ENCODE results near the gene SUGCT. TPM values are rescaled to one million over a fixed set of nuclear protein-coding genes. Genes with fewer than 3 reads are reported as not detected.

SUGCT gene
- total RNA-seq, 1 experiment from 2014 or later = 4.6 TPM

DNA sequence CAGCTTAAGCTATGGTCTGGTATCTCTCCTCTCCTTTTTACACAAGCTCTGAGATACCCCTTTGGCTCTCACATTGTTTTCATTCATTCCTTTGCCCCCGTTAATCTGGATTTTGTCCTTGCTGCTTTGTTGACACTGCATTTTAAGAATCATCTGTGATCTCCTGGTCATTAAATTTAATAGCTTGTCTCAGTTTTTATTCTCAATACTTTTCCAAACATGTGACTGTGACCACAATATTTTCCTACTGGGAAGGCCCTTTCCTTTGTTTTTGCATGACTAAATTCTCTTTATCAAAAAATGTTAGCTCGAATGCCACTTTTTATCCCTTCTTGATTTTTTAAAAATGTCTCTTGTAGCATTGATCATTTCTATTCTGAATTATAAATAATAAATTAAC lies 171.2 kb downstream of the SUGCT start (continued):
- TF ChIP-seq, protein P1, sequence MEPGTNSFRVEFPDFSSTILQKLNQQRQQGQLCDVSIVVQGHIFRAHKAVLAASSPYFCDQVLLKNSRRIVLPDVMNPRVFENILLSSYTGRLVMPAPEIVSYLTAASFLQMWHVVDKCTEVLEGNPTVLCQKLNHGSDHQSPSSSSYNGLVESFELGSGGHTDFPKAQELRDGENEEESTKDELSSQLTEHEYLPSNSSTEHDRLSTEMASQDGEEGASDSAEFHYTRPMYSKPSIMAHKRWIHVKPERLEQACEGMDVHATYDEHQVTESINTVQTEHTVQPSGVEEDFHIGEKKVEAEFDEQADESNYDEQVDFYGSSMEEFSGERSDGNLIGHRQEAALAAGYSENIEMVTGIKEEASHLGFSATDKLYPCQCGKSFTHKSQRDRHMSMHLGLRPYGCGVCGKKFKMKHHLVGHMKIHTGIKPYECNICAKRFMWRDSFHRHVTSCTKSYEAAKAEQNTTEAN (CRISPR knock-in tag; IDR thresholded peaks at IDR 0.05) = no peak
- TF ChIP-seq ZNF138 (CRISPR knock-in tag; conservative IDR thresholded peaks at IDR 0.05) = no peak

DNA sequence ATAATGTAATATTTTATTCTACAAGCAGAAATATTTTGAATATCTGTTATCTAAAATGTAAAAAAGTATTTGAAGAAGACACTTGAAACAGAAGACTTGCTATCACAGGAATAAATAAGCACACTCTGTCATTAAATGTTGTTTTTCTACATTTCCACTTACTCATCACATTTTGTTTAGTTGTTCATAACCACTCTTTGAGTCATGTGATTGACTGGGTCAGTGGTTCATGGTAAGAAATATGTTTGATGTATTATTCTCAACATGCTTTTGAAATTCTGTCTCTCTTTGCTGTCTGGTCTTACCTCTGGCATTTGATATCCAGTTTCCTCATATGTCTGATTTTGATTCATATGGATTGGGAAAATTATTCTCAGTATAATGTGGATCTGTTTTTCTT lies 171.8 kb downstream of the SUGCT start:
- Mint-ChIP-seq H3K36me3 (no peaks in the 10 kb centered on the region), H3K27me3 (ENCODE audit: low read depth) (no peaks in the 10 kb centered on the region), H3K4me3 (no peak overlapping the region), H3K4me1 (peaks cover 12% of the 10 kb centered on the region), H3K9me3 (no peaks in the 10 kb centered on the region), H3K27ac (no peak overlapping the region)
- POLR2A ChIA-PET = no interaction called here
- TF ChIP-seq MXD4 (CRISPR knock-in tag; IDR thresholded peaks at IDR 0.05; ENCODE audit: borderline replicate concordance) (no peak), PRRX2 (CRISPR knock-in tag; IDR thresholded peaks at IDR 0.05) (no peak), ZNF416 (CRISPR knock-in tag; IDR thresholded peaks at IDR 0.05) (no peak), EMX1 (CRISPR knock-in tag; IDR thresholded peaks at IDR 0.05) (no peak), IRF2 (CRISPR knock-in tag; IDR thresholded peaks at IDR 0.05; ENCODE audit: borderline replicate concordance, low read depth) (no peak)
- TF ChIP-seq, protein P2, sequence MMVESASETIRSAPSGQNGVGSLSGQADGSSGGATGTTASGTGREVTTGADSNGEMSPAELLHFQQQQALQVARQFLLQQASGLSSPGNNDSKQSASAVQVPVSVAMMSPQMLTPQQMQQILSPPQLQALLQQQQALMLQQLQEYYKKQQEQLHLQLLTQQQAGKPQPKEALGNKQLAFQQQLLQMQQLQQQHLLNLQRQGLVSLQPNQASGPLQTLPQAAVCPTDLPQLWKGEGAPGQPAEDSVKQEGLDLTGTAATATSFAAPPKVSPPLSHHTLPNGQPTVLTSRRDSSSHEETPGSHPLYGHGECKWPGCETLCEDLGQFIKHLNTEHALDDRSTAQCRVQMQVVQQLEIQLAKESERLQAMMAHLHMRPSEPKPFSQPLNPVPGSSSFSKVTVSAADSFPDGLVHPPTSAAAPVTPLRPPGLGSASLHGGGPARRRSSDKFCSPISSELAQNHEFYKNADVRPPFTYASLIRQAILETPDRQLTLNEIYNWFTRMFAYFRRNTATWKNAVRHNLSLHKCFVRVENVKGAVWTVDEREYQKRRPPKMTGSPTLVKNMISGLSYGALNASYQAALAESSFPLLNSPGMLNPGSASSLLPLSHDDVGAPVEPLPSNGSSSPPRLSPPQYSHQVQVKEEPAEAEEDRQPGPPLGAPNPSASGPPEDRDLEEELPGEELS (CRISPR knock-in tag; IDR thresholded peaks at IDR 0.05) = no peak
- TF ChIP-seq, protein P3, sequence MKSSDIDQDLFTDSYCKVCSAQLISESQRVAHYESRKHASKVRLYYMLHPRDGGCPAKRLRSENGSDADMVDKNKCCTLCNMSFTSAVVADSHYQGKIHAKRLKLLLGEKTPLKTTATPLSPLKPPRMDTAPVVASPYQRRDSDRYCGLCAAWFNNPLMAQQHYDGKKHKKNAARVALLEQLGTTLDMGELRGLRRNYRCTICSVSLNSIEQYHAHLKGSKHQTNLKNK (CRISPR knock-in tag; IDR thresholded peaks at IDR 0.05) = no peak
- CTCF ChIA-PET = no interaction called here
- DNase-seq (ENCODE audit: low spot score) = no peak
- no peak for ATAC-seq

DNA sequence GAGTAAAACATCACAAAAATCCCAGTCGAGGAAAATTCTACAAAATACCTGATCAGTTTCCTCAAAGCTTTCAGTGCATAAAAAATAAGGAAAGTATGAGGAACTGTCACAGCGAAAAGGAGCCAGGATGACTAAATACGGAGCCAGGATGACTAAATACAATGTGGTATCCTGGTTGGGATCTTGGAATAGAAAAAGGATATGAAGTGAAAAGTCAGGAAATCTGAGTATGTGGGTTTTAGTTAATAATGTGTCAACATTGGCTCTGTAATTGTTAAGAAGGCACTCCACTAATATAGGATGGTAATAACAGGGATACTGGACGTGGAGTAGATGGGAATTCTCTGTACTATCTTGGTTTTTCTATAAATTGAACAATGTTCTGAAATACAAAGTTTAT lies 175.5 kb downstream of the SUGCT start:
- ChIA-PET CTCF (no interaction called here), POLR2A (no interaction called here)
- Mint-ChIP-seq H3K4me3 (no peak overlapping the region), H3K4me1 (peaks cover 9% of the 10 kb centered on the region), H3K27ac (no peak overlapping the region), H3K36me3 (no peaks in the 10 kb centered on the region), H3K9me3 (no peaks in the 10 kb centered on the region), H3K27me3 (ENCODE audit: low read depth) (no peaks in the 10 kb centered on the region)
- TF ChIP-seq, protein P4, sequence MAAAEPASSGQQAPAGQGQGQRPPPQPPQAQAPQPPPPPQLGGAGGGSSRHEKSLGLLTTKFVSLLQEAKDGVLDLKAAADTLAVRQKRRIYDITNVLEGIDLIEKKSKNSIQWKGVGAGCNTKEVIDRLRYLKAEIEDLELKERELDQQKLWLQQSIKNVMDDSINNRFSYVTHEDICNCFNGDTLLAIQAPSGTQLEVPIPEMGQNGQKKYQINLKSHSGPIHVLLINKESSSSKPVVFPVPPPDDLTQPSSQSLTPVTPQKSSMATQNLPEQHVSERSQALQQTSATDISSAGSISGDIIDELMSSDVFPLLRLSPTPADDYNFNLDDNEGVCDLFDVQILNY (CRISPR knock-in tag; IDR thresholded peaks at IDR 0.05) = no peak
- TF ChIP-seq ELF4 (CRISPR knock-in tag; IDR thresholded peaks at IDR 0.05; ENCODE audit: low read depth) = no peak
- TF ChIP-seq SOX15 (CRISPR knock-in tag; IDR thresholded peaks at IDR 0.05) = no peak
- TF ChIP-seq NR3C1 (CRISPR knock-in tag; conservative IDR thresholded peaks at IDR 0.05; ENCODE audit: low read depth) = no peak
- no peak for TF ChIP-seq ATF1 (CRISPR knock-in tag; IDR thresholded peaks at IDR 0.05)
- no peak for TF ChIP-seq CBFB (CRISPR knock-in tag; IDR thresholded peaks at IDR 0.05; ENCODE audit: low read depth)
- TF ChIP-seq GTF2I (CRISPR knock-in tag; conservative IDR thresholded peaks at IDR 0.05) = no peak
- no peak for ATAC-seq
- no peak for DNase-seq (ENCODE audit: low spot score)

DNA sequence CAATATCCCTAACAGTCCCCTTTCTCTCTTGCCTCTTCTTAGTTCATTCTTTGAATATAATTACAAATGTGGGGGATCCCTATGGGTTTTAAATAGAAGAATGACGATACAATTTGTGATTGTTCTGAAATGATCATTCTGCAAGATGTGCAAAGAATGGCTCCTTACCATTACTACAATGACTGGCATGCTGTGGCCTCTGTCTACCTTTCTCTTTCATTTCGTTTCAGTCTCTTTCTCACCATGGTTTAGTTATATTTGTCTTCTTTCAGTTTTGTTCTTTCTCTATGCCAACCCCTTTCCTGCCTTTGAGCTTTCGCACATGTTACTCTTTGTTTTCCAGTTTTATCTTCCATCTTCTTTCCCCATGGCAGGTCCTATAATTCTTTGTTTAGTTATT lies 176.5 kb downstream of the SUGCT start:
- POLR2A ChIA-PET = no interaction called here
- Mint-ChIP-seq H3K36me3 (no peaks in the 10 kb centered on the region), H3K27ac (no peak overlapping the region), H3K4me3 (no peak overlapping the region), H3K27me3 (ENCODE audit: low read depth) (no peaks in the 10 kb centered on the region), H3K9me3 (no peaks in the 10 kb centered on the region), H3K4me1 (peaks cover 9% of the 10 kb centered on the region)
- DNase-seq (ENCODE audit: low spot score) (no peak), ATAC-seq (no peak)
- CTCF ChIA-PET = no interaction called here
- TF ChIP-seq, protein P5, sequence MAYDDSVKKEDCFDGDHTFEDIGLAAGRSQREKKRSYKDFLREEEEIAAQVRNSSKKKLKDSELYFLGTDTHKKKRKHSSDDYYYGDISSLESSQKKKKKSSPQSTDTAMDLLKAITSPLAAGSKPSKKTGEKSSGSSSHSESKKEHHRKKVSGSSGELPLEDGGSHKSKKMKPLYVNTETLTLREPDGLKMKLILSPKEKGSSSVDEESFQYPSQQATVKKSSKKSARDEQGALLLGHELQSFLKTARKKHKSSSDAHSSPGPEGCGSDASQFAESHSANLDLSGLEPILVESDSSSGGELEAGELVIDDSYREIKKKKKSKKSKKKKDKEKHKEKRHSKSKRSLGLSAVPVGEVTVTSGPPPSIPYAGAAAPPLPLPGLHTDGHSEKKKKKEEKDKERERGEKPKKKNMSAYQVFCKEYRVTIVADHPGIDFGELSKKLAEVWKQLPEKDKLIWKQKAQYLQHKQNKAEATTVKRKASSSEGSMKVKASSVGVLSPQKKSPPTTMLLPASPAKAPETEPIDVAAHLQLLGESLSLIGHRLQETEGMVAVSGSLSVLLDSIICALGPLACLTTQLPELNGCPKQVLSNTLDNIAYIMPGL (CRISPR knock-in tag; IDR thresholded peaks at IDR 0.05) = no peak
- no peak for TF ChIP-seq ZNF263 (CRISPR knock-in tag; IDR thresholded peaks at IDR 0.05; ENCODE audit: low read depth)
- TF ChIP-seq, protein P6, sequence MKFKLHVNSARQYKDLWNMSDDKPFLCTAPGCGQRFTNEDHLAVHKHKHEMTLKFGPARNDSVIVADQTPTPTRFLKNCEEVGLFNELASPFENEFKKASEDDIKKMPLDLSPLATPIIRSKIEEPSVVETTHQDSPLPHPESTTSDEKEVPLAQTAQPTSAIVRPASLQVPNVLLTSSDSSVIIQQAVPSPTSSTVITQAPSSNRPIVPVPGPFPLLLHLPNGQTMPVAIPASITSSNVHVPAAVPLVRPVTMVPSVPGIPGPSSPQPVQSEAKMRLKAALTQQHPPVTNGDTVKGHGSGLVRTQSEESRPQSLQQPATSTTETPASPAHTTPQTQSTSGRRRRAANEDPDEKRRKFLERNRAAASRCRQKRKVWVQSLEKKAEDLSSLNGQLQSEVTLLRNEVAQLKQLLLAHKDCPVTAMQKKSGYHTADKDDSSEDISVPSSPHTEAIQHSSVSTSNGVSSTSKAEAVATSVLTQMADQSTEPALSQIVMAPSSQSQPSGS (CRISPR knock-in tag; IDR thresholded peaks at IDR 0.05; ENCODE audit: borderline replicate concordance, low read depth) = no peak
- TF ChIP-seq, protein P1 (CRISPR knock-in tag; IDR thresholded peaks at IDR 0.05) = no peak
